Left hindlimb (tissue), 1 donor: ENCODE results near the gene CLMN.

Experiments used
- DNase-seq: peaks from one replicate; pipeline ENCODE4 v3.0.0-alpha.2; 2018

Gene CLMN

GRCh38 chr14:95341564-95341963 is 21.9 kb upstream of the CLMN start:
- no peak for DNase-seq

- no peak for DNase-seq
Observed at GRCh38 chr14:95341115-95341514, 21.4 kb upstream of the CLMN start.

GRCh38 chr14:95340201-95340697 is 20.5 kb upstream of the CLMN start:
- no peak for DNase-seq

GRCh38 chr14:95339301-95339865 is 19.7 kb upstream of the CLMN start:
- DNase-seq = no peak

GRCh38 chr14:95338436-95338835 is 18.7 kb upstream of the CLMN start:
- no peak for DNase-seq

GRCh38 chr14:95337041-95337595 is 17.4 kb upstream of the CLMN start:
- DNase-seq = no peak

GRCh38 chr14:95336192-95336760 is 16.6 kb upstream of the CLMN start:
- no peak for DNase-seq

GRCh38 chr14:95335071-95335470 is 15.4 kb upstream of the CLMN start:
- no peak for DNase-seq

- DNase-seq = no peak
Observed at GRCh38 chr14:95334044-95334443, 14.3 kb upstream of the CLMN start.

GRCh38 chr14:95332641-95333040 is 12.9 kb upstream of the CLMN start:
- DNase-seq = no peak

- DNase-seq = no peak
Observed at GRCh38 chr14:95331708-95332408, 12.2 kb upstream of the CLMN start.

GRCh38 chr14:95330591-95331370 is 11.1 kb upstream of the CLMN start:
- no peak for DNase-seq

- DNase-seq = no peak
Observed at GRCh38 chr14:95329941-95330340, 10.2 kb upstream of the CLMN start.

- no peak for DNase-seq
Observed at GRCh38 chr14:95328729-95329503, 9.2 kb upstream of the CLMN start.

- no peak for DNase-seq
Observed at GRCh38 chr14:95327558-95328374, 8.1 kb upstream of the CLMN start.

GRCh38 chr14:95326987-95327386 is 7.3 kb upstream of the CLMN start:
- DNase-seq = no peak

- no peak for DNase-seq
Observed at GRCh38 chr14:95323917-95324316, 4.2 kb upstream of the CLMN start.

GRCh38 chr14:95323361-95323760 is 3.7 kb upstream of the CLMN start:
- DNase-seq = no peak

GRCh38 chr14:95322651-95323050 is 2.9 kb upstream of the CLMN start:
- no peak for DNase-seq

GRCh38 chr14:95321693-95322455 is 2.2 kb upstream of the CLMN start:
- DNase-seq = no peak
